GM23338 (cell line): Measurements from ENCODE around the gene GCH1. TPM values are rescaled to one million over a fixed set of nuclear protein-coding genes. Genes with fewer than 3 reads are reported as not detected.

Experiments used
- ATAC-seq: fragments of 200-7000 bp; cut with Tn5 transposase; 3 replicates; pipeline ENCODE4 v1.9.1; 2020
- DNase-seq: peaks from one replicate; pipeline ENCODE4 v3.0.0-alpha.2; 2015; ENCODE audit warnings: low spot score
- H2AFZ ChIP-seq: fragments of 200-600 bp; sonication (generic); 2 replicates; pipeline ENCODE4 v1.8.0; 2016; ENCODE audit warnings: antibody characterized with exemption, mild to moderate bottlenecking, moderate library complexity
- H3F3A ChIP-seq: fragments of 200-600 bp; sonication (generic); replicated peaks from 2 replicates; pipeline ENCODE4 v1.8.0; 2017; ENCODE audit warnings: antibody characterized with exemption, mixed run types, low read depth
- H3K27ac ChIP-seq: fragments of 200-600 bp; sonication (generic); 2 replicates; pipeline ENCODE4 v1.6.1; 2016; ENCODE audit warnings: low read depth
- H3K27me3 ChIP-seq: fragments of 200-600 bp; sonication (generic); 2 replicates; pipeline ENCODE4 v1.8.0; 2016; ENCODE audit warnings: mild to moderate bottlenecking, mixed run types, moderate library complexity; ENCODE audit not compliant: insufficient read depth
- H3K36me3 ChIP-seq: fragments of 200-600 bp; sonication (generic); 2 replicates; pipeline ENCODE4 v1.8.0; 2016; ENCODE audit warnings: mild to moderate bottlenecking; ENCODE audit not compliant: insufficient read depth
- H3K4me1 ChIP-seq: fragments of 200-600 bp; sonication (generic); 2 replicates; pipeline ENCODE4 v1.8.0; 2016; ENCODE audit warnings: mild to moderate bottlenecking, moderate library complexity; ENCODE audit not compliant: insufficient read depth
- H3K4me2 ChIP-seq: fragments of 200-600 bp; sonication (generic); 2 replicates; pipeline ENCODE4 v1.7.1; 2017; ENCODE audit warnings: mixed run types
- H3K4me3 ChIP-seq: fragments of 200-600 bp; sonication (generic); 2 replicates; pipeline ENCODE4 v1.6.1; 2016; ENCODE audit warnings: mixed run types
- H3K79me2 ChIP-seq: fragments of 200-600 bp; sonication (generic); replicated peaks from 2 replicates; pipeline ENCODE4 v1.8.0; 2017; ENCODE audit warnings: mild to moderate bottlenecking; ENCODE audit not compliant: insufficient read depth
- H3K9me2 ChIP-seq: fragments of 200-600 bp; sonication (generic); 2 replicates; pipeline ENCODE4 v1.8.0; 2017; ENCODE audit not compliant: insufficient read depth
- H4K20me1 ChIP-seq: fragments of 200-600 bp; sonication (generic); replicated peaks from 2 replicates; pipeline ENCODE4 v1.8.0; 2017; ENCODE audit warnings: mild to moderate bottlenecking; ENCODE audit not compliant: insufficient read depth
- H3K27ac Mint-ChIP-seq: 2 replicates; pipeline ENCODE4 v1.8.0; 2020; ENCODE audit warnings: inconsistent platforms, mild to moderate bottlenecking, moderate library complexity, mixed read lengths
- H3K27me3 Mint-ChIP-seq: 3 replicates; pipeline ENCODE4 v1.8.0; 2022; ENCODE audit warnings: low read depth, mild to moderate bottlenecking, moderate library complexity, mixed read lengths, inconsistent platforms; ENCODE audit not compliant: insufficient read depth, poor library complexity
- H3K36me3 Mint-ChIP-seq: 3 replicates; pipeline ENCODE4 v1.8.0; 2021; ENCODE audit warnings: low read depth, mild to moderate bottlenecking, inconsistent platforms, moderate library complexity, mixed read lengths
- H3K4me1 Mint-ChIP-seq: 3 replicates; pipeline ENCODE4 v1.8.0; 2020; ENCODE audit warnings: mild to moderate bottlenecking, inconsistent platforms, mixed read lengths
- H3K4me3 Mint-ChIP-seq: 3 replicates; pipeline ENCODE4 v1.8.0; 2021; ENCODE audit warnings: moderate library complexity, mild to moderate bottlenecking, inconsistent platforms, mixed read lengths
- H3K9me3 Mint-ChIP-seq: 3 replicates; pipeline ENCODE4 v1.8.0; 2020; ENCODE audit warnings: moderate library complexity, mild to moderate bottlenecking, inconsistent platforms, mixed read lengths
- CREB1 ChIP-seq: fragments of 250-450 bp; sonication (Bioruptor Pico); IDR thresholded peaks from 2 replicates; pipeline ENCODE4 v1.5.0; 2020; ENCODE audit warnings: low read depth, mild to moderate bottlenecking, moderate library complexity
- EZH2phosphoT487 ChIP-seq: fragments of 200-600 bp; sonication (generic); IDR thresholded peaks from one replicate; pipeline ENCODE4 v1.8.1; 2018; ENCODE audit warnings: antibody characterized with exemption; ENCODE audit not compliant: unreplicated experiment
- JUNB ChIP-seq: IDR thresholded peaks from one replicate; pipeline ENCODE4 v1.6.1; 2016; ENCODE audit warnings: antibody characterized with exemption; ENCODE audit not compliant: unreplicated experiment
- NANOG ChIP-seq: IDR thresholded peaks from 2 replicates; pipeline ENCODE4 v1.6.1; 2016; ENCODE audit warnings: antibody characterized with exemption, borderline replicate concordance
- POLR2AphosphoS5 ChIP-seq: IDR thresholded peaks from 2 replicates; pipeline ENCODE4 v1.6.1; 2016; ENCODE audit warnings: antibody characterized with exemption, low read depth
- ZNF331 ChIP-seq: fragments of 250-450 bp; sonication (Bioruptor Pico); IDR thresholded peaks from 2 replicates; pipeline ENCODE4 v1.5.0; 2020; ENCODE audit warnings: low read depth, mild to moderate bottlenecking, moderate library complexity
- polyA plus RNA-seq: library from polyadenylated mRNA; unstranded; fragments of >200 nt; fragmentation: Nextera tagmentation; extraction: Ambion mirVana; gene quantifications from 2 replicates; pipeline ENCODE4 v1.2.1, GENCODE V29; 2016
- total RNA-seq: library from RNA; depleted of rRNA; stranded (reverse); fragments of >200 nt; shearing (Covaris generic); gene quantifications from 2 replicates; pipeline ENCODE4 v1.2.3, GENCODE V29; 2014
- TF ChIP-seq, protein P1 (sequence below): fragments of 250-450 bp; sonication (Bioruptor Pico); IDR thresholded peaks from 2 replicates; pipeline ENCODE4 v1.5.0; 2020; ENCODE audit warnings: mild to moderate bottlenecking, moderate library complexity
- TF ChIP-seq, protein P2 (sequence below): IDR thresholded peaks from 2 replicates; pipeline ENCODE4 v1.6.1; 2016; ENCODE audit warnings: antibody characterized with exemption
- TF ChIP-seq, protein P3 (sequence below): IDR thresholded peaks from one replicate; pipeline ENCODE4 v1.6.1; 2018; ENCODE audit warnings: antibody characterized with exemption; ENCODE audit not compliant: unreplicated experiment

GCH1 gene
- total and polyA plus RNA-seq, 2 experiments from 2014 or later, result 8.7 to 15.0 TPM

DNA sequence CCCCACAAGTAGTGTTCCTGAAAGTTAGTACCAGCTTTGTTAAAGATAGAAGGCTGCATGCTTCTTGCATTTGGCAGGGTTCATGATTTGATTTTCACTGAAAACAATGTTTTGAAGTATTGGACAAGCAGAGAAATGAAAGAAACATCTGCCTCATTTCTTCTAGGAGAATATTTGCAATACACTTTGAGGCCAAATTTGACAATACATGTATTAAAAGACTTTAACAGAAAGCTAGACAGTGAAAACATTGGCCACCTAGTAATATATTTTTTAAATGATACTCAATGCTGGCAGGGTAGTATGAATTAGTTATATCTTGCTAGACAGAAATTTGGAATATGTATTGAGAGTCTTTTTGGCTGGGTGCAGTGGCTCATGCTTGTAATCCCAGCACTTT is 68.5 kb downstream of the GCH1 start:
- no peaks in the 10 kb centered on the region for H3F3A ChIP-seq
- Mint-ChIP-seq H3K4me1 (no peaks in the 10 kb centered on the region), H3K27ac (no peak overlapping the region), H3K36me3 (no peaks in the 10 kb centered on the region), H3K27me3 (peaks cover 2% of the 10 kb centered on the region), H3K9me3 (no peaks in the 10 kb centered on the region; the same call in 2 of the 3 replicates), H3K4me3 (no peak overlapping the region)
- H3K4me1 ChIP-seq, result no peaks in the 10 kb centered on the region
- H3K79me2 ChIP-seq, result no peaks in the 10 kb centered on the region
- no peak overlapping the region for H3K4me2 ChIP-seq
- no peaks in the 10 kb centered on the region for H3K9me2 ChIP-seq
- no peak overlapping the region for H3K27ac ChIP-seq
- H4K20me1 ChIP-seq, result no peaks in the 10 kb centered on the region
- DNase-seq (no peak), ATAC-seq (no peak)
- TF ChIP-seq, protein P1, sequence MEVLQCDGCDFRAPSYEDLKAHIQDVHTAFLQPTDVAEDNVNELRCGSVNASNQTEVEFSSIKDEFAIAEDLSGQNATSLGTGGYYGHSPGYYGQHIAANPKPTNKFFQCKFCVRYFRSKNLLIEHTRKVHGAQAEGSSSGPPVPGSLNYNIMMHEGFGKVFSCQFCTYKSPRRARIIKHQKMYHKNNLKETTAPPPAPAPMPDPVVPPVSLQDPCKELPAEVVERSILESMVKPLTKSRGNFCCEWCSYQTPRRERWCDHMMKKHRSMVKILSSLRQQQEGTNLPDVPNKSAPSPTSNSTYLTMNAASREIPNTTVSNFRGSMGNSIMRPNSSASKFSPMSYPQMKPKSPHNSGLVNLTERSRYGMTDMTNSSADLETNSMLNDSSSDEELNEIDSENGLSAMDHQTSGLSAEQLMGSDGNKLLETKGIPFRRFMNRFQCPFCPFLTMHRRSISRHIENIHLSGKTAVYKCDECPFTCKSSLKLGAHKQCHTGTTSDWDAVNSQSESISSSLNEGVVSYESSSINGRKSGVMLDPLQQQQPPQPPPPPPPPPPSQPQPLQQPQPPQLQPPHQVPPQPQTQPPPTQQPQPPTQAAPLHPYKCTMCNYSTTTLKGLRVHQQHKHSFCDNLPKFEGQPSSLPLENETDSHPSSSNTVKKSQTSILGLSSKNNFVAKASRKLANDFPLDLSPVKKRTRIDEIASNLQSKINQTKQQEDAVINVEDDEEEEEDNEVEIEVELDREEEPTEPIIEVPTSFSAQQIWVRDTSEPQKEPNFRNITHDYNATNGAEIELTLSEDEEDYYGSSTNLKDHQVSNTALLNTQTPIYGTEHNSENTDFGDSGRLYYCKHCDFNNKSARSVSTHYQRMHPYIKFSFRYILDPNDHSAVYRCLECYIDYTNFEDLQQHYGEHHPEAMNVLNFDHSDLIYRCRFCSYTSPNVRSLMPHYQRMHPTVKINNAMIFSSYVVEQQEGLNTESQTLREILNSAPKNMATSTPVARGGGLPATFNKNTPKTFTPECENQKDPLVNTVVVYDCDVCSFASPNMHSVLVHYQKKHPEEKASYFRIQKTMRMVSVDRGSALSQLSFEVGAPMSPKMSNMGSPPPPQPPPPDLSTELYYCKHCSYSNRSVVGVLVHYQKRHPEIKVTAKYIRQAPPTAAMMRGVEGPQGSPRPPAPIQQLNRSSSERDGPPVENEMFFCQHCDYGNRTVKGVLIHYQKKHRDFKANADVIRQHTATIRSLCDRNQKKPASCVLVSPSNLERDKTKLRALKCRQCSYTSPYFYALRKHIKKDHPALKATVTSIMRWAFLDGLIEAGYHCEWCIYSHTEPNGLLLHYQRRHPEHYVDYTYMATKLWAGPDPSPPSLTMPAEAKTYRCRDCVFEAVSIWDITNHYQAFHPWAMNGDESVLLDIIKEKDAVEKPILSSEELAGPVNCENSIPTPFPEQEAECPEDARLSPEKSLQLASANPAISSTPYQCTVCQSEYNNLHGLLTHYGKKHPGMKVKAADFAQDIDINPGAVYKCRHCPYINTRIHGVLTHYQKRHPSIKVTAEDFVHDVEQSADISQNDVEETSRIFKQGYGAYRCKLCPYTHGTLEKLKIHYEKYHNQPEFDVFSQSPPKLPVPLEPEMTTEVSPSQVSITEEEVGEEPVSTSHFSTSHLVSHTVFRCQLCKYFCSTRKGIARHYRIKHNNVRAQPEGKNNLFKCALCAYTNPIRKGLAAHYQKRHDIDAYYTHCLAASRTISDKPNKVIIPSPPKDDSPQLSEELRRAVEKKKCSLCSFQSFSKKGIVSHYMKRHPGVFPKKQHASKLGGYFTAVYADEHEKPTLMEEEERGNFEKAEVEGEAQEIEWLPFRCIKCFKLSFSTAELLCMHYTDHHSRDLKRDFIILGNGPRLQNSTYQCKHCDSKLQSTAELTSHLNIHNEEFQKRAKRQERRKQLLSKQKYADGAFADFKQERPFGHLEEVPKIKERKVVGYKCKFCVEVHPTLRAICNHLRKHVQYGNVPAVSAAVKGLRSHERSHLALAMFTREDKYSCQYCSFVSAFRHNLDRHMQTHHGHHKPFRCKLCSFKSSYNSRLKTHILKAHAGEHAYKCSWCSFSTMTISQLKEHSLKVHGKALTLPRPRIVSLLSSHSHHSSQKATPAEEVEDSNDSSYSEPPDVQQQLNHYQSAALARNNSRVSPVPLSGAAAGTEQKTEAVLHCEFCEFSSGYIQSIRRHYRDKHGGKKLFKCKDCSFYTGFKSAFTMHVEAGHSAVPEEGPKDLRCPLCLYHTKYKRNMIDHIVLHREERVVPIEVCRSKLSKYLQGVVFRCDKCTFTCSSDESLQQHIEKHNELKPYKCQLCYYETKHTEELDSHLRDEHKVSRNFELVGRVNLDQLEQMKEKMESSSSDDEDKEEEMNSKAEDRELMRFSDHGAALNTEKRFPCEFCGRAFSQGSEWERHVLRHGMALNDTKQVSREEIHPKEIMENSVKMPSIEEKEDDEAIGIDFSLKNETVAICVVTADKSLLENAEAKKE, result no peak
- TF ChIP-seq NANOG, result no peak
- no peak overlapping the region for H3K4me3 ChIP-seq
- no peaks in the 10 kb centered on the region for H3K36me3 ChIP-seq
- no peaks in the 10 kb centered on the region for H3K27me3 ChIP-seq
- no peak overlapping the region for H2AFZ ChIP-seq

DNA sequence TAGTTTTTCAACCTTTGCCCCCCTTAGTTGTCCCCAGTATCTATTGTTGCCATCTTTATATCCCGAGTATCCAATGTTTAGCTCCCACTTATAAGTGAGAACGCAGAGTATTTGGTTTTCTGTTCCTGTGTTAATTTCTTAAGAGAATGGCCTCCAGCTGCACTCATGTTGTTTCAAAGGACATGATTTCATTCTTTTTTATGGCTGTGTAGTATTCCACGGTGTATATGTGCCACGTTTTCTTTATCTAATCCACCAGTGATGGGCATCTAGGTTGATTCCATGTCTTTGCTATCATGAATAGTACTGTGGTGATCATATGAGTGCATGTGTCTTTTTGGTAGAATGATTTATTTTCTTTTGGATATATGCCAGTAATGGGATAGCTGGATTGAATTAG is 72.0 kb downstream of the GCH1 start:
- no peaks in the 10 kb centered on the region for H3F3A ChIP-seq
- no peaks in the 10 kb centered on the region for H3K36me3 ChIP-seq
- Mint-ChIP-seq H3K27ac (no peak overlapping the region), H3K4me1 (no peaks in the 10 kb centered on the region), H3K27me3 (peaks cover 6% of the 10 kb centered on the region), H3K36me3 (no peaks in the 10 kb centered on the region), H3K9me3 (peaks cover 8% of the 10 kb centered on the region; the same call in 2 of the 3 replicates), H3K4me3 (no peak overlapping the region)
- no peaks in the 10 kb centered on the region for H3K79me2 ChIP-seq
- no peak overlapping the region for H3K4me2 ChIP-seq
- no peak for ATAC-seq
- TF ChIP-seq POLR2AphosphoS5 (no peak), JUNB (no peak), ZNF331 (no peak), EZH2phosphoT487 (no peak), NANOG (no peak), CREB1 (no peak)
- TF ChIP-seq, protein P2, sequence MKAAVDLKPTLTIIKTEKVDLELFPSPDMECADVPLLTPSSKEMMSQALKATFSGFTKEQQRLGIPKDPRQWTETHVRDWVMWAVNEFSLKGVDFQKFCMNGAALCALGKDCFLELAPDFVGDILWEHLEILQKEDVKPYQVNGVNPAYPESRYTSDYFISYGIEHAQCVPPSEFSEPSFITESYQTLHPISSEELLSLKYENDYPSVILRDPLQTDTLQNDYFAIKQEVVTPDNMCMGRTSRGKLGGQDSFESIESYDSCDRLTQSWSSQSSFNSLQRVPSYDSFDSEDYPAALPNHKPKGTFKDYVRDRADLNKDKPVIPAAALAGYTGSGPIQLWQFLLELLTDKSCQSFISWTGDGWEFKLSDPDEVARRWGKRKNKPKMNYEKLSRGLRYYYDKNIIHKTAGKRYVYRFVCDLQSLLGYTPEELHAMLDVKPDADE, result no peak
- TF ChIP-seq, protein P3, sequence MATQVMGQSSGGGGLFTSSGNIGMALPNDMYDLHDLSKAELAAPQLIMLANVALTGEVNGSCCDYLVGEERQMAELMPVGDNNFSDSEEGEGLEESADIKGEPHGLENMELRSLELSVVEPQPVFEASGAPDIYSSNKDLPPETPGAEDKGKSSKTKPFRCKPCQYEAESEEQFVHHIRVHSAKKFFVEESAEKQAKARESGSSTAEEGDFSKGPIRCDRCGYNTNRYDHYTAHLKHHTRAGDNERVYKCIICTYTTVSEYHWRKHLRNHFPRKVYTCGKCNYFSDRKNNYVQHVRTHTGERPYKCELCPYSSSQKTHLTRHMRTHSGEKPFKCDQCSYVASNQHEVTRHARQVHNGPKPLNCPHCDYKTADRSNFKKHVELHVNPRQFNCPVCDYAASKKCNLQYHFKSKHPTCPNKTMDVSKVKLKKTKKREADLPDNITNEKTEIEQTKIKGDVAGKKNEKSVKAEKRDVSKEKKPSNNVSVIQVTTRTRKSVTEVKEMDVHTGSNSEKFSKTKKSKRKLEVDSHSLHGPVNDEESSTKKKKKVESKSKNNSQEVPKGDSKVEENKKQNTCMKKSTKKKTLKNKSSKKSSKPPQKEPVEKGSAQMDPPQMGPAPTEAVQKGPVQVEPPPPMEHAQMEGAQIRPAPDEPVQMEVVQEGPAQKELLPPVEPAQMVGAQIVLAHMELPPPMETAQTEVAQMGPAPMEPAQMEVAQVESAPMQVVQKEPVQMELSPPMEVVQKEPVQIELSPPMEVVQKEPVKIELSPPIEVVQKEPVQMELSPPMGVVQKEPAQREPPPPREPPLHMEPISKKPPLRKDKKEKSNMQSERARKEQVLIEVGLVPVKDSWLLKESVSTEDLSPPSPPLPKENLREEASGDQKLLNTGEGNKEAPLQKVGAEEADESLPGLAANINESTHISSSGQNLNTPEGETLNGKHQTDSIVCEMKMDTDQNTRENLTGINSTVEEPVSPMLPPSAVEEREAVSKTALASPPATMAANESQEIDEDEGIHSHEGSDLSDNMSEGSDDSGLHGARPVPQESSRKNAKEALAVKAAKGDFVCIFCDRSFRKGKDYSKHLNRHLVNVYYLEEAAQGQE, result no peak
- no peak for DNase-seq
- H3K4me1 ChIP-seq, result no peaks in the 10 kb centered on the region
- H4K20me1 ChIP-seq, result no peaks in the 10 kb centered on the region
- 0 out of 2 replicates have a peak, but pooled peaks cover 2% of the 10 kb centered on the region for H3K9me2 ChIP-seq
- no peak overlapping the region for H3K27ac ChIP-seq
- H3K27me3 ChIP-seq, result no peaks in the 10 kb centered on the region
- H2AFZ ChIP-seq, result no peak overlapping the region
- no peak overlapping the region for H3K4me3 ChIP-seq
